Thyroid gland (tissue), 4 donors: ENCODE data around the gene PSKH1.

Source experiments
- POLR2A ChIP-seq, 2 donors: fragments of 450-650 bp; IDR thresholded peaks; one replicate each; pipeline ENCODE4 v1.6.1; 2017; ENCODE audit warnings: antibody characterized with exemption in 2 of 2, mild to moderate bottlenecking in 2 of 2, moderate library complexity in 1 of 2
- TF ChIP-seq, protein P1 (sequence below), 6 experiments: fragments of 200-600 bp in 3 of 6; fragments of 450-650 bp in 3 of 6; sonication (generic) in 3 of 6; IDR thresholded peaks; one replicate each; pipeline ENCODE4 v1.5.1; 2016 to 2019; ENCODE audit warnings: antibody characterized with exemption in 6 of 6, mild to moderate bottlenecking in 2 of 6, inconsistent platforms in 1 of 6, moderate library complexity in 1 of 6

DNA sequence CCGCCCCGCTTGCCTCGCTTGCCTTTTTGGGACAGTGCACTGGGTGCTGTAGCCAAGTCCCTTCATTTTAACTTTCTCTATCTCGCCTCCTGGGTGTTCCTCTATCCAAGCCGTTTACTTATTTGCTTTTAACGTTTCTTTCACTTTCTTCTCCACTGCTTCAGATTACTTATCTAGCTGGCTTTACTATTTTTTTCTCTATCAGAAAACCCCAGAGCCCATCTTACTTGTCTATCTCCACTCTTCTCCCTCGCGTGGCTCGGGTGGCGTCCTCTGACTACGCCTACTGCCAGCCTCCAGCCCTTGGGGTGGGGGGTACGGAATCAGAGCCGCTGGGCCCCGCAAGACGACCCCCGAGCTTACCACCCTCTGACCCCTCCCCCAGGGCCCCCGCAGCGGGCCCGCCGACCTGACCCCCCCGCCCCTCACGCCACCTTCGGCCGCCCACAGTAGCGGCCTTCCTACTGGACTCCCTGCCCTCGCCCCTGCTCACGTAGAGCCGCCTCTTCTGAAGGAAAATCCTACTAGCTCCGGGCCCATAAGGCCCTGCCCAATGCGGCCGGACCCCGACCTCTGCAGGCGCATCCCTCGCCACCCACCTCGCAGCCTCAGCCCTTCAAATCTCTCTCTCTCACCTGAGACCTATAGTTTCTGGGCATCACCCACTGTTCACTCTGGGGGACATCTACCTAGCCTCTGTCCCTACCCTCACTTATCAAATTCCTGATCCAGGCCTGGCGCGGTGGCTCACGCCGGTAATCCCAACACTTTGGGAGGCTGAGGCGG is 76.4 kb downstream of the PSKH1 start:
- TF ChIP-seq, protein P1, sequence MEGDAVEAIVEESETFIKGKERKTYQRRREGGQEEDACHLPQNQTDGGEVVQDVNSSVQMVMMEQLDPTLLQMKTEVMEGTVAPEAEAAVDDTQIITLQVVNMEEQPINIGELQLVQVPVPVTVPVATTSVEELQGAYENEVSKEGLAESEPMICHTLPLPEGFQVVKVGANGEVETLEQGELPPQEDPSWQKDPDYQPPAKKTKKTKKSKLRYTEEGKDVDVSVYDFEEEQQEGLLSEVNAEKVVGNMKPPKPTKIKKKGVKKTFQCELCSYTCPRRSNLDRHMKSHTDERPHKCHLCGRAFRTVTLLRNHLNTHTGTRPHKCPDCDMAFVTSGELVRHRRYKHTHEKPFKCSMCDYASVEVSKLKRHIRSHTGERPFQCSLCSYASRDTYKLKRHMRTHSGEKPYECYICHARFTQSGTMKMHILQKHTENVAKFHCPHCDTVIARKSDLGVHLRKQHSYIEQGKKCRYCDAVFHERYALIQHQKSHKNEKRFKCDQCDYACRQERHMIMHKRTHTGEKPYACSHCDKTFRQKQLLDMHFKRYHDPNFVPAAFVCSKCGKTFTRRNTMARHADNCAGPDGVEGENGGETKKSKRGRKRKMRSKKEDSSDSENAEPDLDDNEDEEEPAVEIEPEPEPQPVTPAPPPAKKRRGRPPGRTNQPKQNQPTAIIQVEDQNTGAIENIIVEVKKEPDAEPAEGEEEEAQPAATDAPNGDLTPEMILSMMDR (IDR thresholded peaks at IDR 0.05), result no peak
- no peak for TF ChIP-seq POLR2A (IDR thresholded peaks at IDR 0.05)
